COR-L47 (cell line): ENCODE measurements around the gene GLCCI1.
A peak's percentile ranks its signal among the peaks of the same experiment; 100 is the strongest.
"Not testable (repeated sequence)": the region's sequence is repeated elsewhere in the genome, so short reads cannot be mapped to it uniquely, and the experiment has no call there.

ENCODE experiments used
- DNase-seq: peaks from one replicate; lab custom pipeline; 2025; lab: John Stamatoyannopoulos, UW

Gene GLCCI1

GRCh38 chr7:8051373-8051772 lies 82.8 kb downstream of the GLCCI1 start:
- no peak for DNase-seq

GRCh38 chr7:8051998-8052397 lies 83.4 kb downstream of the GLCCI1 start:
- no peak for DNase-seq

- DNase-seq, result no peak
Observed at GRCh38 chr7:8052824-8053223, 84.2 kb downstream of the GLCCI1 start.

GRCh38 chr7:8056439-8056838 lies 87.8 kb downstream of the GLCCI1 start:
- DNase-seq, result no peak

- DNase-seq, result no peak
Observed at GRCh38 chr7:8057566-8057965, 89.0 kb downstream of the GLCCI1 start.

- DNase-seq, result no peak
Observed at GRCh38 chr7:8058322-8058721, 89.7 kb downstream of the GLCCI1 start.

- no peak for DNase-seq
Observed at GRCh38 chr7:8058852-8059251, 90.3 kb downstream of the GLCCI1 start.

GRCh38 chr7:8060241-8060640 lies 91.6 kb downstream of the GLCCI1 start:
- no peak for DNase-seq

GRCh38 chr7:8063300-8063699 lies 94.7 kb downstream of the GLCCI1 start:
- DNase-seq, result not testable (repeated sequence)

GRCh38 chr7:8063706-8064297 lies 95.2 kb downstream of the GLCCI1 start:
- peak; percentile 90 for DNase-seq

GRCh38 chr7:8064828-8065227 lies 96.2 kb downstream of the GLCCI1 start:
- DNase-seq, result no peak

- no peak for DNase-seq
Observed at GRCh38 chr7:8065356-8065813, 96.8 kb downstream of the GLCCI1 start.

- no peak for DNase-seq
Observed at GRCh38 chr7:8068892-8069686, 100.5 kb downstream of the GLCCI1 start.

- no peak for DNase-seq
Observed at GRCh38 chr7:8070451-8071180, 102.0 kb downstream of the GLCCI1 start.

- DNase-seq, result no peak
Observed at GRCh38 chr7:8078418-8078817, 109.8 kb downstream of the GLCCI1 start.

GRCh38 chr7:8082762-8083161 lies 114.2 kb downstream of the GLCCI1 start:
- no peak for DNase-seq

GRCh38 chr7:8084836-8085235 lies 116.2 kb downstream of the GLCCI1 start:
- DNase-seq, result no peak

GRCh38 chr7:8085420-8085819 lies 116.8 kb downstream of the GLCCI1 start:
- no peak for DNase-seq

GRCh38 chr7:8086239-8086638 lies 117.6 kb downstream of the GLCCI1 start:
- DNase-seq, result no peak

GRCh38 chr7:8089036-8089780 lies 120.6 kb downstream of the GLCCI1 start:
- no peak for DNase-seq

- DNase-seq, result no peak
Observed at GRCh38 chr7:8092140-8092539, 123.5 kb downstream of the GLCCI1 start.
